Activated T-cell treated with anti-CD3 and anti-CD28 coated beads for 4 hours (primary cell): ENCODE data around the gene EMD.

Experiments used
- DNase-seq: peaks from one replicate; pipeline ENCODE4 v3.0.0-alpha.2; 2020

The EMD gene

GRCh38 chrX:154355776-154356140 is 23.3 kb upstream of the EMD start:
- no peak for DNase-seq

DNA sequence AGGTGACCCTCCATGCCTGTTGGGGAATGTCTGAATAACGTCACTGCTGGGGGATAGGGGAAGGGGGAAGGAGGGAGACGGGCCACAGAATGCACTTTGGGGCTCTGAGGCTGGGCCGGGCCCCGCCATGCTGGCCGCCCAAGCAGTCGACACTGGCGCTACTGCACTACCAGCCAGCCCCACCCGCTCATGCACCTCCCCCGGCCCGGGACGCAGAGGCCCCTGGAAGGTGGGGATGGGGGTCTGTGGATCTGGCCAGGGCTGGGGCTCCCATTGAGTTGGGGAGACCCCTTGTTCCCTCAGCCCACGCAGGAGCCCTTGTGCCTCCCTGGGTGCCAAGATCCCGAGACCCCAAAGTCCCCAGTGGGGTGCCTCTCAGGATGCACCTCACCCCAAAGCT is 22.5 kb upstream of the EMD start:
- DNase-seq = no peak

- DNase-seq = no peak
Observed at GRCh38 chrX:154357205-154357604, 21.9 kb upstream of the EMD start.

DNA sequence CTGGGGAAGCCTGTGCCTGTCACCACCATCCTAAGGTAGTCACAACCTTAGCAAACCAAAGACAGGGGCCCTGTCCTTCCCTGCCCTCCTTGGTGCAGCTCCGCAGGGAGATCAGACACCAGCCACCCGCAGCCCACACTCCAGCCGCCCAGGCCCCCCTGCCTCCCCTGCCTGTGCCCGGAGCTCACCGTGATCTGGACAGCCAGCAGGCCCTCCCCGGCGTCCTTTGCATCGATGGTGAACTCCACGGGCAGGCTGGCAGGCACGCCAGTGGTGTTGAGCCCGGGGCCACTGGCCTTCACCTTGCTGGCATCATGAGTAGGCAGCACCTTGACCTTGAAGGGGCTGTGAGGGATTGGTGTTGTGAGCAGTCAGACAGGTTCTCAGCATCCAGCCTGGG is 21.1 kb upstream of the EMD start:
- no peak for DNase-seq

GRCh38 chrX:154358829-154359228 is 20.3 kb upstream of the EMD start:
- no peak for DNase-seq

DNA sequence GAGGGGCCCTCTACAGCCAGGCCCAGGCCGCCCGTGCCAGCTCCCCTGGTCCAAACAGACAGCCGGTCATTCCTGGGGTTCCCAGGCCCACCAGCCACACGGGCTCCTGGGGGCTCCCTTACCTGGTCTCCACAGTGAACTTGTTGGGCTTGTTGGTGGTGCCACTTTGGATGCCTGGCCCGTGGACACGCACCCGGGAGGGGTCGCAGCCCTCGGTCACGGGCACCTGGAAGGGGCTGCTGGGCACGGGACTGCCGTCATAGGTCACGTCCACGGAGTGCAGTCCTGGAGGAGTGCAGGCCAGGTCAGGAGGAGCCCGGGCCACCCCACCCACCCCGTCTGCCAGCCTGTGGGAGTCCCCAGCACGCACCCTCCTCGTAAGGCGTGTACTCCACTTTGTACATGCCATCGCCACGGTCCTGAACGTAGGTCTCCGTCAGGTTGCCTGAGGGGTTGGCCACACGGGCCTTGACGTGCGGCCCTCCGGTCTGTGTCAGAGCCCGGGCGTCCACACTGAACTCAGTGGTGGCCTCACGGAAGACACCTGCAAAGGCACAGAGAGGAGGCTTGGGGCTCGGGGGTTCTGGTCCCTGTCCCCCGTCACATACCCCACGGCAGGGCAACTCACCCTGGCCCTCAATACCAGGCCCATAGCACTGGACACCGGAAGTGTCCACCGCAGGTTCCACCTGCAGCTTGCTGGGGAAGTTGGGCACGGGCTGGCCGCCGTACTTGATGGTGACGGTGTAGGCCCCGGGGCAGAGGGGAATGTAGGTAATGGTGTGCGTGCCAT is 19.5 kb upstream of the EMD start:
- no peak for DNase-seq

GRCh38 chrX:154360155-154360713 is 18.9 kb upstream of the EMD start:
- no peak for DNase-seq

GRCh38 chrX:154362085-154362742 is 16.9 kb upstream of the EMD start:
- DNase-seq = no peak

GRCh38 chrX:154363706-154364439 is 15.2 kb upstream of the EMD start:
- DNase-seq = no peak

- no peak for DNase-seq
Observed at GRCh38 chrX:154365052-154365600, 14.0 kb upstream of the EMD start.

DNA sequence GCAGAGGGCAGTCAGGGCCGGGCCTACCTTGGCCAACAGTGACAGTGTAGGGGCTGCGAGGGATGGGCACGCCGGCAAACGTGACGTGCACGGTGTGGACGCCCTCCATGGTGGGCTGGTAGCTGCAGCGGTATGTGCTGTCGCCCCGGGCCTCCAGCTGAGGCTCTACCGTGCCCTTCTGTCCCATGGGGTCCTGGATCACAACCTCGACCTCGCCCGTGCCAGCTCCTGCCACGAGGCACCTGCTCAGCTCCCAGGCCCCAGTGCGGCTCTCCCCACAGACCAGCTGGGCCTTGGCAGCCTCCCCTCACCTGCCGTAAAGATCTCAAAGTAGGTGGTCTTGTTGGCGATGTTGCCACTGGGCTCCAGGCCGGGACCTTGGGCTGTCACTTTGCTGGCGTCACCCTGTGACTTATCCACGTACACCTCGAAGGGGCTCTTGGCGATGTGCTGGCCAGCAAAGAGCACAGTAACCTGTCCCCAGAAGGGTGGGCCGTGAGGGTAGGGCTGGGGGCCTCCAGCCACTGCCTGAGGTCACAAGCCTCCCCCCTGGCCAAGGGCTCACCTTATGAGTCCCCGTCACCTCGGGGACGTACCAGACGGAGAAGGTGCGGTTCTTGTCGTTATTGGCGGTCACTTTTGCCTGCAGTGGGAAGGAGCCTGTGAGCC is 13.0 kb upstream of the EMD start:
- no peak for DNase-seq

- DNase-seq = no peak
Observed at GRCh38 chrX:154366666-154367055, 12.4 kb upstream of the EMD start.

DNA sequence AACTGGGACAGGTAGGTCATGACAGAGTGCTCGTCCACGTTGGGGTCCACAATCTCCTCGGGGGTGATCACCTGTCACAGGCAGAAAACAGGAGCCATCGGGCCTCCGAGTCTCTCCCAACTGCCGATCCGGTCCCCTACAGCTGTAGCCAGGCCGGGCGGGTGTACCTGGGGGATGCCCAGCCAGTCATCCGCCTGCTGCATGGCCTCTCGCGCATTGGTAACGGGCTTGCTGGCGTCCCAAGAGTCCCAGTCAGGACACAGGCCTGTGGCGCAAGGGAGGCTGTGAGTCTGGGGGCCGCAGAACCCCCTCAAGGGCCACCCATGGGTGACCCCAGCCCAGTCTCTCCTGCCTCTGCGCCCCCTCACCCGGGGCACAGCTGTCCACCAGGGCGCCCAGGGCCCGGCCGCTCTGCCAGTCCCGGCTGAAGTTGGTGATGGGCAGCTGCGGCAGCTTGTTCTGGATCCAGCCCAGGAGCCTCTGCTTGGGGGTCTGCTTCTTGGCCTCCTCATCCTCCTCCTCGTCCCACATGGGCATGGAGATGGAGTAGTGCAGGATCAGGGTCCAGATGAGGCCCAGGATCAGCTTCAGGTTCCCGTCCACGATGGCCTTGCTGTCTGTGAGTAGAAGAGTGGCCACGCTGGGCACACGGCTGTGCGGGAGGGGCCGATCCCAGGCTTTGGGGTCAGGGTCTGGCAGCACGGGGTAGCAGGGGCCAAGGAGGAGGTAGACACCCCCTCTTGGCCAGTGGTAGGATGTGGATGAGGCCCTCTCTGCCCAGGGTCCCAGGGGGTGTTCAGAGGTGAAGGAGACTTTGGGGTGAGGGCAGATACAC is 11.4 kb upstream of the EMD start:
- DNase-seq = no peak

DNA sequence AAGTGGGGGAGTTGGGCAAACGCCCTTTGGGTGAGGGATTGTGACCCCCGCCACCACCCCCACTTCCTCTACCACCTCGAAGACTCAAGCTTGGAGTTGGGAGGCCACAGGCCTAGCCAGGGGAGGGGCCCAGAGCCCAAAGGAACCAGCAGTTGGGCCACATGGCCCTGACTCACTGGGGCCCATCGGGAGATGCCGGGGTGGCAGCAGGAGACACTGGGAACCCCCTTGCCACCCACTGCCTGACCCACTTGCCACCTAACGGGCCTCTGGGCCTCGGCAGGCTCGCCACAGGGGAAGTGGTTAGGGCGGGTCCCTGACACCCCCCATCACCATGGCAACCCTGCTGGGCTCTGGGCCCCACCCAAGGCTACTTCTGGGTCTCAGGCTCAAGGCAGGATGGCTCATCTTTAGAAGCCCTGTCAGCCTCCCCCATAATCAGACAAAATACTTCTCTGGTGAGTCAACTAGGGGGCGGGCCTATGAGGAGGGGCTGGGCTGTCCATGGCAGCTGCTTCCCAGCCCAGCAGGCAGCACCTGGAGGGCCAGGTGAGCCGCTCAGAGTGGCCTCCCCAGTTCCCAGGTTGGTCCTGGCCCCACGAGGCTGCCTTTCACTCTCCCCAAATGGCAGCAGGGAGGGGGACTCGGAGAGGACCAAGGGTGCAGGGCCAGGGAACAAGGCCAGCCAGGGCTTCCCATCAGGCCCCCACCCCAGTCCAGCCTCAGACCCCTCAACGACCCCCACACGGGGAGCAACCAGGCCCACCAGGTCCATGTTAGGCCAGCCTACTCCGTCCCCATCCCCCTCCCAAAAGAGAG is 10.3 kb upstream of the EMD start:
- peak; percentile 81 for DNase-seq

GRCh38 chrX:154369449-154370299 is 9.4 kb upstream of the EMD start:
- peak; percentile 64 for DNase-seq

GRCh38 chrX:154370300-154371016 is 8.6 kb upstream of the EMD start:
- DNase-seq = no peak

GRCh38 chrX:154371017-154371788 is 7.9 kb upstream of the EMD start:
- DNase-seq = peak; percentile 86

DNA sequence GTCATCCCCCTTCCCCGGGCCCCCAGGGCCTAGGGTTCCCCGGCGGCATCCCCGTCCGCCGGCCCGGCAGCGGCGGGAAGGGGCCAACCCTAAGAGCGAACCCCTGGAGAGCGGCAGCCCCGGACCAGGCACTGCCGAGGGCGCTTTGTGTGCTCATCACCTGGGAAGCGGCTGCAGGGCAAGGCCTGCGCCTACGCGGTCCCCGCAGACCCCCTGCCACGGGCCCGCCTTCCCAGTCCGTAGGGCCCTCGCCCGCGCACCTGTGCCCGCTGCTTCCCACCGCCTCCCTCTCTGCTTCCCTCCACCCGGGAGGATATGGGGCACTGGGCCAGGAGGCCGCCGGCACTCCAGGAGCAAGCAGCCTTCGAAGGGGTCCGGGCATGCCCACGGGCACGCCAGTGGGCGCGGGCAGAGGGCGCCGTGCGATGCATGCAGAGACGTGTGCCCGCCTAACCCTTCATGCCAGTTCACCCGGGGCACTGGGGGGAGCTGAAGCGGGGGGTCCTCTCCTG is 7.2 kb upstream of the EMD start:
- no peak for DNase-seq
